Stimulated activated CD8-positive, alpha-beta memory T cell treated with anti-CD3 and anti-CD28 coated beads, Interleukin-12 subunit alpha, Interleukin-12 subunit beta, amount 100 ng/mL, for 1 hour (primary cell): ENCODE results near the gene PILRA.

ENCODE experiments used
- DNase-seq: peaks from one replicate; pipeline ENCODE4 v3.0.0-alpha.2; 2020; ENCODE audit warnings: low read depth

The PILRA gene

GRCh38 chr7:100411101-100411500 lies 37.8 kb downstream of the PILRA start:
- no peak for DNase-seq

DNA sequence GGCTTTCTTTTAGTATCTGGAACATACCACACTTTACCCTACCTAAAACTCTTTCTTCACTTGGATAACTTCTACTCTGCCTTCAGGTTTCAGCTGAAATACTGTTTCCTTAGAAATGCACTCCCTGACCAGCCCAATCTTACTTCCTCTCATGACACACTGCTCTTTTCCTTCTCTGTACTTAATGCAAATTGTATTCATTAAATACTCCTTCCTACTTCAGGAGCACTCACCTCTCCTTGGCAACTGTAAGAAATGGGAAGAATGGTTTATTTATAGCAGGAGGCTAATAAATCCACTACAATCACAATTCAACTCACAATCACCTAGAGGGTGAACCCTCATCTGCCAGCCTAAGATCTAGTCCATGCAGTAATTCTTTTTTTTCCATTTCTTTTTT lies 40.1 kb downstream of the PILRA start:
- no peak for DNase-seq

DNA sequence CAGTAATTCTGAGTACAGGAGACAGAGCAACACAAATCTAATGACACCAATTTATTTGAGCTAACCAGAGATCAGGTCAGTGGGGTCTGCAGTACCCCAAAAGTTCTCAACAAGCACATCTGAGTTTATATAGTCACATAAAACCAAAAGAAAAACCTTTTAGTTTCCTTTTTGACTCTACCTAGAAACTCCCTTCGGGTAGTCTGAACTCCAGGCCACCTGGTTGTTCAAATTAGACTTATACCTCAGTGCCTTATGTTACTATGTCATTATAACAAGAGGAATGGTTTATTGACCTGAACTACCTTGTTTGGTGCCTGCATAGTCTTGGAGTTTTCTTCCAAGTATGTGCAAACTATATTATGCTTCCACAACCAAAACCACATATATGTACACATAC lies 40.6 kb downstream of the PILRA start:
- no peak for DNase-seq

- DNase-seq = no peak
Observed at GRCh38 chr7:100415448-100415847, 42.2 kb downstream of the PILRA start.

DNA sequence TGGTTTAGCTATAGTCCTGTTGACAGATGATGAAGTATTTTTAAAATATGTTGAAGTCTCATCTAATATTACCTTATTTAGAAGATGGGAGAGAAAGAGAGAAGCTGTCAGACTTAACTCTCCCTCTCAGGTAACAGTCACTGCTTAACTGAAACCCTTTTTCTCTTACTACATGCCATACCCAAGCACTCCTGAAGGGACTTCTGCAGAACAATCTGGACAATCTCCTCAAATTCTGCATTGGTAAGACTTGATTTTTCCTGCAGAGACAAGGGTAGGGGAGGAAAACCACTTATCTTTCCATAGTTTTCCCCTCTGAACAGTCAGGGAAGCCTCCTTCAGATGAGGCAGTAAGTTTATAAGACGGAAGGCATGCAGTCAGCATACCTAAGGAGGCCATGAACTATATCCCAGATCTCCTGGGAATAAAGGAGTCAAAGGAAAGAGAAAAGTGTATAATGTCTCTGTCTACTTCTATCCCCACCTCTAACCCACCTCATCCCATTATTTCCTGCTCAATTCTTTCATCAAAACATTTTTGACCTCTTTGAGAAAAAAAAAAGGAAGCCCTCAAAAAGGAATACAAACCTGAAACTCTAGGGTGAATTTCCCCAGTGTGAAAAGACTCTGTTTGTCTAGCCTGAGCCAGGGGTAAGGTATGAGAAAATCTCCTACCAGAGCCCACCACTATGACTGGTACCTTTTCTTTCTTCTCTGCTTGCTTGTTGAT lies 45.8 kb downstream of the PILRA start:
- DNase-seq = no peak

DNA sequence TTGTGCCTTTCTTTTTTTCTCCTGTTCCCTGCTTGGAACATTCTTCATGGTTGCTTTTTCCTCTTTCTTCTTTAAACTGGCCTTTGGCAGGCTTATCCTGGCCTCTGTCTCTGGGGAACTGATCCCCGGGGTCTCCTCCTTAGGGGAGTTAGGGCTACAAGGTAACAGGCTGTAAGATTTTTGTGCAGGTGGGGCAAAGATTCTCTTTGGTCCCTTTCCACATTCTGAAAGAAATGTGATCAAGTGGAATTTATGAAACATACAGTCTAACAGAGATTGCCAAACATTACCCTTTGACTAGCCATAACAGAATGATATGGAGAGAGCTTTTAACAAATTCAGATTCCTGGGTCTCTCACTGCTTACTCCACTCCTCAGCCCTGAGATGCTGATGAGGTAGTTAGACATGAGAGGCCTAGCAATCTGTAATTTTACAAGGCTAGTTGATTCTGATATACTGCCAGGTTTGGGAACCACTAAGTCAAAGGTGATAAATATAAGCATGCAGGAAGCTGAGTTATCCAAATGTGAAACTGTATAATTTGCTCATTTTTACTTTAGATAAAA lies 46.5 kb downstream of the PILRA start:
- DNase-seq = no peak

GRCh38 chr7:100423315-100423714 lies 50.0 kb downstream of the PILRA start:
- DNase-seq = no peak

- DNase-seq = no peak
Observed at GRCh38 chr7:100425347-100425746, 52.1 kb downstream of the PILRA start.

DNA sequence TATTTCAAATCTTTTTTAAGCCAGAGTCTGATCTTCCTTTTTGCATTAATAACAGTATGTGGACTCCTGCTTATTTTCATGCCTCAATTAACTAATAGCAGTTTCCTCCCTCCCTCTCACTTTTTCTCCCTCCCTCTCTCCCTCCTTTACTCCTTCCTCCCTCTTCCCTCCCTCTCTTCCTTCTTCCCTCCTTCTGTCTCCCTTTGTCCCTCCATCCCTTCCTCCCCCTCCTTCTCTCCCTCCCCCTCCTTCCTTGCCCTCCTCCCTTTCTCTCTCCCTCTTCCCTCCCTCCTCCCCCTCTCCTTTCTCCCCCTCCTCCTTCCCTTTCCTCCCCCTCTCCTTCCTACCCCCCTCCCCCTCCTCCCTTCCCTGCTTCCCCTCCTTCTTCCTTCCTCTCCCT lies 53.2 kb downstream of the PILRA start:
- no peak for DNase-seq

DNA sequence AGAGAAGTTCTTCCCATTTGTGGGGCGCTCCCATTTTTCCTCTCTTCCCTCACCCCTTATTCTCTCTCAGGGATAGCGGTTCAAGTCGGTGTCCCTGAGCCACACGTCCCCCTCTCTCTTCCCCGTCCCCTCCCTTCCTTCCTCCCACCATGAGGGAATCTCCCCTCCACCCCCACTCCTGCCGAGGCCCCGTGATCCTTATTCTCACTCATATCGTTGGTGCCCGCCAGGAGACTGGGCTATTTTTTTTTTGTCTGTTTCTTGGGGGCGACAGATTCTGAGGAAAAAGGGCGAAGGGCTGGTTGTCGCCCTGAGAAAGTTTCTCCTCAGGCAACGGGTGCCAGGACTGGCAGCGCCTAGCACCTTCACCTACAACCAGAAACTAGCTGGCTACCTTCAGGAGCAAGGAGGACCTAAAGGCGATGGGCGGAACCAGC lies 54.5 kb downstream of the PILRA start:
- DNase-seq = no peak

DNA sequence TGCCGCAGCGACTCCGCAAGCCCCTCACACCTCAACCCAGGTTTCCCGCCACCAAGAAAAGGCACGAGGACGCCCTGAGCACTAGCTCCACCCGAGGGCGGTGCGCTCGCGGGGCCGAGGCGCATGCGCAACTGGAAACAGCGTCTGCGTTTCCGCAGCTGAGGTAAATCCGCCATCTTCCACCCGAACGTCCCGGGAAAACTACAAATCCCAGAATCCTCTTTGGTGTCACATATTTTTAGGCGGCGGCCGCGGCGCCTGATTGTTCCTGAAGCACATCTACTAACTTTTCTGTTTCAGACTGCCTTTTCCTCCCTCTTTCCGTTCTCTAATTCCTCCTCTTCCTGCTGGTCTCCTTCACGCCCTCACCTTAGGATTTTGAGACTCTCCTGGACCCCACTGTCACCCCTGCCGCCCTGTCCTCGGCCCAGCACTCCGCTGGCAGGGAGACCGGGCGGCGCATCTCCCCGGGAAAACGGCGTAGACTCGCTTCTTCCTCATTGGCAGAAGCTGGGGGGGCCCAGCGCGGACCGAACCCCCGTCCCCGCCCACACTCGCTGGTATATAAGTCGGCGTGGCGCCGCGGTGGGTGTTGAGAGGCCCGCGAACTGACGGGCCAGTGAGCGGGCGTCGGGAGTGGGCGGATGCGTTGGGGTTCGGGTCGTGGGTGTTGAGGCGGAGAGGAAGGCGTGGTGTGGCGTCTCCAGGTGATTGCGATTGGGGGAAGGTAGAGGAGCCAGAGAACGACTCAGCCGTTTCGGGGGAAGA lies 55.1 kb downstream of the PILRA start, which contains the start of gene ZCWPW1:
ZCWPW1 (minus strand) TSS at position 505 of the 768 bp plus-strand sequence. CDS start 8,054 bp downstream, outside the sequence.
- peak; percentile 95 for DNase-seq

DNA sequence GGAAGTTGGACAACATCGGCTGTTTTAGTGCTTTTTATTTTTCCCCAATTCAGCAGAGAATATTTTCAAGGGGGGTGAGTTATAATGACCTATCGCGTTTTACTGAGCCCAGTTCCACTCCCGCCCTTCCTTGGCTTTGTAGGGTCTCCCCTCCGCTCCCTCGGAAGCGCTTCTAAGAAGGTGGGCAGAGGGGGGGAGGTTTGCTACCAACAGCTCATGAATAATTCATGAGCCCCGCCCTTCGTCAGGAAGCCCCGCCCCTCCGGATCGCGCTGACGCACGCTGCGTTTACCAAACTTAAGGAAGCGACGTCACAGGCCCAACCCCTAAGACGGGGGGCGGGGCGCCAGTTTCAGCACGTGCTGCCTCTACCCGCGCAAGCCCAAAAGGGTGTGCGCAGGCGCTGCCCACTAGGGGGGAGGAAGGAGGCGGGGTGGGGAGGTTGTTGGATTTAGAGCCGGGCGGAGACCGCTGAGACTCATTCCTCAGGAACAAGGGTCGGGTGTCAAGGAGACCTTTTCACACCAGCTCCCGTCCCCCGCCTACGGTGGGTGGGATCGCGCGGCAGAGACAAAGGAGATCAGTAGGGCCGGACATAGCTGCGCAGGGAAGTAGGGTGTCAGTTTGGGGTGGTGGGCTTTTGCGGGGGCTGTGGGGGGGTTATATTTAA lies 55.8 kb downstream of the PILRA start:
- peak; percentile 100 for DNase-seq

GRCh38 chr7:100429637-100430492 lies 56.6 kb downstream of the PILRA start, which contains the start of gene MEPCE:
Gene MEPCE, plus strand, starts transcription at chr7:100429831. Its CDS starts 188 bp downstream, at chr7:100430019.
- DNase-seq = peak; percentile 97

DNA sequence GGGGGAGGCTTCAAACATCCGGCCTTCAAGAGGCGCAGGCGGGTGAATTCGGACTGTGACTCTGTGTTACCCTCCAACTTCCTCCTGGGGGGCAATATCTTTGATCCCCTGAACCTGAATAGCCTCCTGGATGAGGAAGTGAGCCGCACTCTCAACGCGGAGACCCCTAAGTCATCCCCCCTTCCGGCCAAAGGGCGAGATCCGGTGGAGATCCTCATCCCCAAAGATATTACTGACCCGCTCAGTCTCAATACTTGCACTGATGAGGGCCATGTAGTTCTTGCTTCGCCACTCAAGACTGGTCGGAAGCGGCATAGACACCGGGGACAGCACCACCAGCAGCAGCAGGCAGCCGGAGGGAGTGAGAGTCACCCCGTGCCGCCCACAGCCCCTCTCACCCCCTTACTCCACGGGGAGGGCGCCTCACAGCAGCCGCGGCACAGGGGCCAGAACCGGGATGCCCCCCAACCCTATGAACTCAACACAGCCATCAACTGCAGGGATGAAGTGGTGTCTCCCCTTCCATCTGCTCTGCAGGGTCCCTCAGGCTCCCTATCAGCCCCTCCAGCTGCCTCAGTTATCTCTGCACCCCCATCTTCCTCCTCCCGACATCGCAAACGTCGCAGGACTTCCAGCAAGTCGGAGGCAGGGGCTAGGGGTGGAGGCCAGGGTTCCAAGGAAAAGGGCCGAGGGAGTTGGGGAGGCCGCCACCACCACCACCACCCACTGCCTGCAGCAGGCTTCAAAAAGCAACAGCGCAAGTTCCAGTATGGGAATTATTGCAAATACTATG lies 57.4 kb downstream of the PILRA start:
- DNase-seq = no peak

DNA sequence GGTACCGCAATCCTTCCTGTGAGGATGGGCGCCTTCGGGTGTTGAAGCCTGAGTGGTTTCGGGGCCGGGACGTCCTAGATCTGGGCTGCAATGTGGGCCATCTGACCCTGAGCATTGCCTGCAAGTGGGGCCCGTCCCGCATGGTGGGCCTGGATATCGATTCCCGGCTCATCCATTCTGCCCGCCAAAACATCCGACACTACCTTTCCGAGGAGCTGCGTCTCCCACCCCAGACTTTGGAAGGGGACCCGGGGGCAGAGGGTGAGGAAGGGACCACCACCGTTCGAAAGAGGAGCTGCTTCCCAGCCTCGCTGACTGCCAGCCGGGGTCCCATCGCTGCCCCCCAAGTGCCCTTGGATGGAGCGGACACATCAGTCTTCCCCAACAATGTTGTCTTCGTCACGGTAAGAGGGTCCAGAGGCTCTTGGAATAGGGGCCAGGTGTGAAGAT lies 58.0 kb downstream of the PILRA start:
- DNase-seq = no peak

GRCh38 chr7:100432053-100432452 lies 58.8 kb downstream of the PILRA start:
- DNase-seq = no peak

- no peak for DNase-seq
Observed at GRCh38 chr7:100432621-100433275, 59.5 kb downstream of the PILRA start.

- no peak for DNase-seq
Observed at GRCh38 chr7:100433276-100433591, 59.9 kb downstream of the PILRA start.

DNA sequence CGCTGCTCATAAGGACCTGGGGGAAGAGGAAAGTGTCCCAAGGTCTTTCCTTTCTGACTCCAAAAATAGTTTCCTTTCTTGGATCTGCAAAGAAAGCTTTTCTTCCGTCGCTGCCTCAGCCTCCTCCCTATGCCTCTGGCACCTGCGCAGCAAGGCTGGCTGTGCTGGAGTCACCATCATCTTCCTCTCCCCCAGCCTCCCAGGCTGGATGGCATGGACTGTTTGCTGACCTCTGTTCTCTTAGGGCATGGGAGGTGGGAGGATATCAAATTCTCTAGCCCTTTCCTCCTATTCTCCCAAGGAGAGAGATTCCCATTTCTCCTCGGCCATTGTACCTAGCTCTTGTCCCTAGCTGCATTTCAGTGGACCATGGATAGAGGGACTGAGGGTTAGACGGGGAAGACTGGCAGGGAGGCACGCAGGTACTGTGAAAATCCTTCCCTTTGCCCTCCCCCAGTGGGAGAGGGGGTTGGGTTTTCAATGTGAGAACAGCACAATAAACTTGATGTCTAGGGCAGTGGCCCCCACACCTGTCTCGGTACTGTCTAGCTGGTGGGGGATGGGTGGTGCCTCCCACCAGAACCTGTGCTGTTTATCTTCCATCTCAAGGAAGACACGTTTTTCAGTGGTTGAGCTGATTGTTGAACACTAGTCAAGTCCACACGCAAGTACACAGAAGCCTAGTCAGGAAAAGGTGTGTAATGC lies 60.5 kb downstream of the PILRA start:
- DNase-seq = no peak
